Astrocyte of the spinal cord (primary cell): ENCODE measurements around the gene ACY1.

Experiments used
- DNase-seq: peaks from one replicate; pipeline ENCODE4 v3.0.0; 2011; ENCODE audit warnings: low read depth, low spot score
- H3K4me3 ChIP-seq: 2 replicates; pipeline ENCODE4 v1.5.1; 2011; ENCODE audit warnings: low read depth, mild to moderate bottlenecking, low read length, moderate library complexity
- in situ Hi-C: cut with HindIII; loops from 2 replicates; pipeline ENCODE4 v1.10.0; 2017; ENCODE audit warnings: low sequenced_read_pairs
- TF ChIP-seq, protein P1 (sequence below): IDR thresholded peaks from 2 replicates; pipeline ENCODE4 v1.5.1; 2012; ENCODE audit warnings: low read depth, mild to moderate bottlenecking, low read length, inconsistent platforms

The ACY1 gene

DNA sequence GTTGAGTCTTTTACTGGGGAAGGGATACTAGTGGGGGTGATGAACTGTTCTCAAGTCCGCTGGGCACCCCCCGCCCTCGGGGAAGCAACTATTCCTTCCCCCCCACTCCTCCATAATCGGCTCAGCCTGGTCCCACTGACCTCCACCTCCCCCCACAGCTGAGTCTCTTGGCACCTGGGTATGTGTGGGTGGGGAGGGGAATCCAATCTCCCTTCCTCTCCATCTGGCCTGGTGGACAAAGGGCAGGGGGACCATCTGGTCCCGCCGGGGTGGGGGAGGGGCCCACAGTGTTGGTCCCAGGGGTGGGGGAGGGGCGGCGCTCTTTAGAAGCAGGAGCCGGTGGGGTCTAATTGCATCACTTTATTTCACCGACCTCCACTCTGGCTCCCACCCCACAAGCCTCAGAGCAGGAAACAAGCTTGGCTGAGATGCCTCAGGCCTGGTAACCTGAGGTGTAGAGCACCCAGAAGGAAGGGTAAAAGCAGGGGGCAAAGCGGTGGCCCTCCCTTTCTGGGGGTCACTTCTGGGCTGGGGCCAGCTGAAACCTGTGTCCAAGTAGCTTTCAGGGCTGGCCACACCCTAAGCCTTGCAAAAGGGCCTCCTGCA, 15.1 kb upstream of the ACY1 start:
- H3K4me3 ChIP-seq = peak overlapping the region; percentile 58
- TF ChIP-seq, protein P1, sequence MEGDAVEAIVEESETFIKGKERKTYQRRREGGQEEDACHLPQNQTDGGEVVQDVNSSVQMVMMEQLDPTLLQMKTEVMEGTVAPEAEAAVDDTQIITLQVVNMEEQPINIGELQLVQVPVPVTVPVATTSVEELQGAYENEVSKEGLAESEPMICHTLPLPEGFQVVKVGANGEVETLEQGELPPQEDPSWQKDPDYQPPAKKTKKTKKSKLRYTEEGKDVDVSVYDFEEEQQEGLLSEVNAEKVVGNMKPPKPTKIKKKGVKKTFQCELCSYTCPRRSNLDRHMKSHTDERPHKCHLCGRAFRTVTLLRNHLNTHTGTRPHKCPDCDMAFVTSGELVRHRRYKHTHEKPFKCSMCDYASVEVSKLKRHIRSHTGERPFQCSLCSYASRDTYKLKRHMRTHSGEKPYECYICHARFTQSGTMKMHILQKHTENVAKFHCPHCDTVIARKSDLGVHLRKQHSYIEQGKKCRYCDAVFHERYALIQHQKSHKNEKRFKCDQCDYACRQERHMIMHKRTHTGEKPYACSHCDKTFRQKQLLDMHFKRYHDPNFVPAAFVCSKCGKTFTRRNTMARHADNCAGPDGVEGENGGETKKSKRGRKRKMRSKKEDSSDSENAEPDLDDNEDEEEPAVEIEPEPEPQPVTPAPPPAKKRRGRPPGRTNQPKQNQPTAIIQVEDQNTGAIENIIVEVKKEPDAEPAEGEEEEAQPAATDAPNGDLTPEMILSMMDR = no peak
- no peak for DNase-seq
- in situ Hi-C loops = no loop called here

DNA sequence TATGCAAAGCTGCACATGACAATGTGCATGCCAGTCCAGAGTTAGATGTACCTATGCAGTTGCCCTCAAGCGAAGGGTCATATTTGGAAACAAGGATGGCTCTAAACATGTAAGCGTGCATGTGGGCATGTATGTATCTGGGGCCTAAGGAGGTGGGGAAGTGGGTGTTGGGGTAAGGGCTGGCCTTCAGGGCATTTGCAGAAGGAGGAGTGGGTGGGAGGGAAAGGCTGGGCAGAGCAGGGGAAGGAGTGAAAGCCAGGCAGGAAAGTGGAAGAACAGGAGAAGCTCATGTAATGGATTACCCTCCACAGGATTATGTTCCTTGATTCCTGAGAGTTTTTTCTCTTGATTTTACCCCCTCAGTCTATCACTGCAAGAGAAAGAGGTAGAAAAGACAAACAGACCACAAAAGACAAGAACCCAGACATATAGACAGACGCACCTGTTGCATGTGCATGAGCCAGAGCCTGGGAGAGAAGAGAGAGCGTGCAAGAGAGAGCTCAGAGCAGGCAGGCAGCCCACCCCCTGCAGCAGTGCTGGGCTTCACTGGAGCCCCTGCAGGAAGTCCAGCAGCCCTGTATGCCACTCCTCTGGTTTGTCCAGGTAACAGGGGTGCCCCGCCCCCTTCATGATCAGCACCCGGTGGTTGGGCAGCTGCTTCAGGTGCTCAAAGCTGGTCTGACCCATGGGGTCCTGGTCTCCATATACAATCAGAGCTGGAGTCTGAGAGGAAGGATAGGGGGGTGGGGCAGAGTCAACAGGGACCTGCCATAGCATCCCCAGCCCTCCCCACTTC, 14.3 kb upstream of the ACY1 start:
- in situ Hi-C loops = no loop called here
- H3K4me3 ChIP-seq = no peak overlapping the region
- no peak for DNase-seq
- TF ChIP-seq, protein P1 = no peak

DNA sequence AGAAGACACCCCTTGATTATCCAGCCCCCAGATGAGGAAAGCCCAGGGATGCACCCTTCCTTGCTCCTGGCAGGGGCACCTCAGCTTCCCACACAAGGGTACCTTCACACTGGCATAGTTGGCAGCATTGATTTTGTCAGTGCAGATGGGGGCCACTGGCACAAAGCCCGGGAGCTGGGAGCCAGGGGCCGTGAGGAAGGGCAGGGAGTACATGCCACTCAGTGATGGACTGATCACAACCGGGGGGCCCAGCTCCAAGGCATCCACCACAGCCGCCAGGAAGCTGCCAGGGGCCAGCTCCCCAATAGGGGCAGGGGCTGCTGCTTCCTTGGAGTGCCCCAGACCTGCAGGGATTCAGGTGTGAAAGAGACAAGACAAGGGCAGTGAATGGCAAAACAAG, 13.5 kb upstream of the ACY1 start:
- no peak for DNase-seq
- in situ Hi-C loops = no loop called here
- TF ChIP-seq, protein P1 = no peak
- no peak overlapping the region for H3K4me3 ChIP-seq

- in situ Hi-C loops = no loop called here
- TF ChIP-seq, protein P1 = no peak
- DNase-seq = no peak
- H3K4me3 ChIP-seq = no peak overlapping the region
Measured at GRCh38 chr3:51970606-51971300, 12.6 kb upstream of the ACY1 start.

DNA sequence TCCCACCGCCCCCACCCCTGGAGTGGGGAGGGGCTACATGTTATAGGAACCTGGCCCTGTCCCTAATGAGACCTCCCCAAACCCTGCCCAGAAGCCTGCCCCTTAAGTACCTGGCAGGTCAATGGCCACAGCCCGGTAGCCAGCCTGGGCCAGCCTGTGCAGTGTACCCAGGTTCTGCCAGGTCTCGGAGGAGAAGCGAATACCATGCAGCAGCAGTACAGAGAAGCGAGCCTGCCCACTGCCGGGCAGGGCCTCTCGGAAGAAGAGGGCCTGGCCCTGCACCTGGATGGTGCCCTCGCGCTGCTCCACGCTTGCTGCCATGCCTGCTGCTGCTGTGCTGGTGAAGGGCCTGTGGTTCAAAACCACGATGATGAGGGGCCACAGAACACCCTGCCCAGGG, 12.0 kb upstream of the ACY1 start:
- TF ChIP-seq, protein P1 = no peak
- no peak overlapping the region for H3K4me3 ChIP-seq
- no peak for DNase-seq
- in situ Hi-C loops = no loop called here

- TF ChIP-seq, protein P1 = no peak
- in situ Hi-C loops = no loop called here
- DNase-seq = no peak
- peak overlapping the region; percentile 55 for H3K4me3 ChIP-seq
Measured at GRCh38 chr3:51974277-51974962, 8.9 kb upstream of the ACY1 start.
